Neuronal stem cell (in vitro differentiated cells): Measurements from ENCODE around the gene BSG.

Source experiments
- DNase-seq: peaks from one replicate; pipeline ENCODE4 v3.0.0-alpha.2; 2013; ENCODE audit warnings: low spot score
- H2AFZ ChIP-seq: one replicate; pipeline ENCODE4 v1.6.1; 2013; ENCODE audit warnings: mild to moderate bottlenecking, low read length, inconsistent platforms
- H2AK5ac ChIP-seq: 2 replicates; pipeline ENCODE4 v1.6.1; 2013; ENCODE audit warnings: low read depth, mild to moderate bottlenecking, inconsistent platforms, low read length, moderate library complexity, mixed read lengths
- H2BK120ac ChIP-seq: 2 replicates; pipeline ENCODE4 v1.6.1; 2013; ENCODE audit warnings: low read depth, mild to moderate bottlenecking, inconsistent platforms, low read length, moderate library complexity, mixed read lengths
- H2BK12ac ChIP-seq: one replicate; pipeline ENCODE4 v1.6.1; 2013; ENCODE audit warnings: low read length, inconsistent platforms
- H2BK15ac ChIP-seq: 2 replicates; pipeline ENCODE4 v1.6.1; 2013; ENCODE audit warnings: mild to moderate bottlenecking, low read length, inconsistent platforms, mixed read lengths
- H2BK5ac ChIP-seq: one replicate; pipeline ENCODE4 v1.6.1; 2013; ENCODE audit warnings: inconsistent platforms, mild to moderate bottlenecking, low read length, moderate library complexity
- H3K14ac ChIP-seq: one replicate; pipeline ENCODE4 v1.6.1; 2013; ENCODE audit warnings: low read length, inconsistent platforms
- H3K18ac ChIP-seq: 2 replicates; pipeline ENCODE4 v1.6.1; 2013; ENCODE audit warnings: low read length, inconsistent platforms
- H3K23ac ChIP-seq: 2 replicates; pipeline ENCODE4 v1.6.1; 2013; ENCODE audit warnings: low read depth, mild to moderate bottlenecking, mixed read lengths, low read length, inconsistent platforms; ENCODE audit not compliant: poor library complexity
- H3K27ac ChIP-seq: replicated peaks from 3 replicates; pipeline ENCODE4 v1.5.1; 2013; ENCODE audit warnings: low read length, inconsistent platforms
- H3K27me3 ChIP-seq, 3 experiments: 2 replicates each; pipeline ENCODE4 v1.6.1; 2013; ENCODE audit warnings: low read length in 3 of 3, mild to moderate bottlenecking in 2 of 3, inconsistent platforms in 1 of 3, low read depth in 1 of 3, mixed read lengths in 1 of 3, moderate library complexity in 1 of 3; ENCODE audit not compliant: control insufficient read depth in 3 of 3, insufficient read depth in 3 of 3
- H3K36me3 ChIP-seq, 2 donors: replicated peaks in 1 of 2; 2 replicates each; pipeline ENCODE4 v1.6.1; 2013; ENCODE audit warnings: low read length in 2 of 2; ENCODE audit not compliant: control insufficient read depth in 2 of 2, insufficient read depth in 2 of 2
- H3K4ac ChIP-seq: 2 replicates; pipeline ENCODE4 v1.6.1; 2013; ENCODE audit warnings: inconsistent platforms, mild to moderate bottlenecking, low read length, moderate library complexity
- H3K4me1 ChIP-seq, 2 donors: 1 replicate in 1 of 2; 2 replicates in 1 of 2; pipeline ENCODE4 v1.6.1; 2013; ENCODE audit warnings: low read length in 2 of 2, low read depth in 1 of 2; ENCODE audit not compliant: control insufficient read depth in 2 of 2, insufficient read depth in 1 of 2
- H3K4me2 ChIP-seq: one replicate; pipeline ENCODE4 v1.6.1; 2013; ENCODE audit warnings: mild to moderate bottlenecking, low read length, inconsistent platforms; ENCODE audit not compliant: insufficient read depth, poor library complexity, severe bottlenecking
- H3K4me3 ChIP-seq, 2 donors: 2 replicates each; pipeline ENCODE4 v1.5.1; 2013; ENCODE audit warnings: low read length in 2 of 2, mild to moderate bottlenecking in 2 of 2, inconsistent platforms in 1 of 2, moderate library complexity in 1 of 2
- H3K79me1 ChIP-seq: one replicate; pipeline ENCODE4 v1.6.1; 2013; ENCODE audit warnings: low read depth, mild to moderate bottlenecking, inconsistent platforms, low read length, moderate library complexity
- H3K9ac ChIP-seq: one replicate; pipeline ENCODE4 v1.6.1; 2013; ENCODE audit warnings: mild to moderate bottlenecking, low read depth, low read length, inconsistent platforms; ENCODE audit not compliant: poor library complexity
- H3K9me3 ChIP-seq, 2 donors: replicated peaks in 1 of 2; 2 replicates each; pipeline versions ENCODE3 to v1.6.1; 2013; ENCODE audit warnings: low read length in 2 of 2, mild to moderate bottlenecking in 2 of 2, inconsistent platforms in 1 of 2, low read depth in 1 of 2, mixed read lengths in 1 of 2, moderate library complexity in 1 of 2; ENCODE audit not compliant: control insufficient read depth in 2 of 2, insufficient read depth in 1 of 2
- H4K8ac ChIP-seq: one replicate; pipeline ENCODE4 v1.6.1; 2013; ENCODE audit warnings: low read depth, mild to moderate bottlenecking, inconsistent platforms, low read length, moderate library complexity
- H4K91ac ChIP-seq: one replicate; pipeline ENCODE4 v1.6.1; 2013; ENCODE audit warnings: low read length, low read depth, mild to moderate bottlenecking, inconsistent platforms; ENCODE audit not compliant: poor library complexity
- WGBS, 2 donors: extraction: QIAGEN DNeasy Blood & Tissue Kit; methylation state at CpG; one replicate each; pipeline ENCODE4 v1.1.7; 2013; ENCODE audit warnings: missing lambda C conversion rate in 2 of 2, mixed read lengths in 1 of 2; ENCODE audit not compliant: insufficient read length in 2 of 2, insufficient replicate concordance in 1 of 2; ENCODE audit errors: extremely low coverage in 2 of 2; 5-methylcytosine and 5-hydroxymethylcytosine counted together

BSG gene

GRCh38 chr19:588741-589692 lies 16.6 kb downstream of the BSG start:
- Histone ChIP-seq H3K9ac (peak overlapping the region; percentile 81), H3K36me3 (no peaks in the 10 kb centered on the region), H2AK5ac (peak overlapping the region; percentile 81), H2BK15ac (peak overlapping the region; percentile 37), H3K9me3 (peaks cover 0 to 1% of the 10 kb centered on the region in 2 donors), H3K4me1 (peaks cover 5 to 7% of the 10 kb centered on the region in 2 donors), H3K14ac (peak overlapping the region; percentile 31), H3K27me3 (peaks cover 26 to 52% (median 49%) of the 10 kb centered on the region in 3 experiments), H3K4me3 (peak overlapping the region in 1 of 2 donors; percentile 9), H2BK5ac (peak overlapping the region; percentile 13), H3K18ac (peak overlapping the region; percentile 78), H2BK12ac (peak overlapping the region; percentile 58), H4K91ac (no peak overlapping the region), H3K79me1 (peaks cover 9% of the 10 kb centered on the region), H3K23ac (peak overlapping the region; percentile 93), H2AFZ (peak overlapping the region; percentile 53), H3K4ac (peak overlapping the region; percentile 53), H2BK120ac (no peak overlapping the region), H3K4me2 (peak overlapping the region; percentile 45), H4K8ac (no peak overlapping the region), H3K27ac (no peak overlapping the region)
- no CpG with 5 or more reads among the region's 54 CpGs for WGBS, 2 donors
- no peak for DNase-seq

DNA sequence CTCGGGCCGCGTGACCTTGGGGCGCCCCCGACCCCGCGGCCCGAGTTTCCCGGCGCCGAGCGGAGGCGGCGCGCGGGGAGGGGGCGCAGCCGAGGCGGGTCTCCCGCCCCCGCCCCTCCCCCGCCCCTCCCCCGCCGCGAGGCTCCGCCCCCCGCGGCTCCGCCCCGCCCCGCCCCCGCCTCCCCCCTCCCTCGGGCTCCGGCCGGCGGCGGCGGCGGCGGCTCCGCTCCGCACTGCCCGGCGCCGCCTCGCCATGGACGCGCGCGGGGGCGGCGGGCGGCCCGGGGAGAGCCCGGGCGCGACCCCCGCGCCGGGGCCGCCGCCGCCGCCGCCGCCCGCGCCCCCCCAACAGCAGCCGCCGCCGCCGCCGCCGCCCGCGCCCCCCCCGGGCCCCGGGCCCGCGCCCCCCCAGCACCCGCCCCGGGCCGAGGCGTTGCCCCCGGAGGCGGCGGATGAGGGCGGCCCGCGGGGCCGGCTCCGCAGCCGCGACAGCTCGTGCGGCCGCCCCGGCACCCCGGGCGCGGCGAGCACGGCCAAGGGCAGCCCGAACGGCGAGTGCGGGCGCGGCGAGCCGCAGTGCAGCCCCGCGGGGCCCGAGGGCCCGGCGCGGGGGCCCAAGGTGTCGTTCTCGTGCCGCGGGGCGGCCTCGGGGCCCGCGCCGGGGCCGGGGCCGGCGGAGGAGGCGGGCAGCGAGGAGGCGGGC lies 17.4 kb downstream of the BSG start, which contains the start of gene HCN2:
Gene HCN2, plus strand, starts transcription at position 189 of the 703 bp plus-strand sequence. Its CDS starts 65 bp downstream, at position 254.
- H3K27me3 ChIP-seq = peaks cover 26 to 60% (median 49%) of the 10 kb centered on the region in 3 experiments
- H3K4me3 ChIP-seq = peak within 1 kb of the TSS in 1 of 2 donors; percentile 34

GRCh38 chr19:590396-590745 lies 18.0 kb downstream of the BSG start:
- Histone ChIP-seq H4K8ac (no peak overlapping the region), H3K4me1 (peaks cover 5% of the 10 kb centered on the region in 2 donors), H4K91ac (no peak overlapping the region), H2BK120ac (no peak overlapping the region), H3K79me1 (peaks cover 6% of the 10 kb centered on the region), H3K4ac (no peak overlapping the region), H2AK5ac (no peak overlapping the region), H3K27ac (no peak overlapping the region), H3K9ac (no peak overlapping the region), H3K9me3 (peaks cover 0 to 1% of the 10 kb centered on the region in 2 donors), H2BK5ac (no peak overlapping the region), H3K14ac (no peak overlapping the region), H2BK12ac (no peak overlapping the region), H3K4me3 (peak overlapping the region in 1 of 2 donors; percentile 34), H3K27me3 (peaks cover 26 to 66% (median 49%) of the 10 kb centered on the region in 3 experiments), H3K36me3 (no peaks in the 10 kb centered on the region), H2BK15ac (no peak overlapping the region), H3K23ac (no peak overlapping the region), H2AFZ (peak overlapping the region; percentile 40), H3K4me2 (peak overlapping the region; percentile 54), H3K18ac (no peak overlapping the region)
- DNase-seq = no peak
- no CpG with 5 or more reads among the region's 50 CpGs for WGBS, 2 donors

More for the DNA sequence above, 17.4 kb downstream of the BSG start, which contains the start of gene HCN2:
- Histone ChIP-seq H3K9ac (peak within 1 kb of the TSS; percentile 44), H3K4me1 (peaks cover 5% of the 10 kb centered on the region in 2 donors), H3K4me2 (peak within 1 kb of the TSS; percentile 54), H2BK5ac (peak within 1 kb of the TSS; percentile 13), H3K14ac (no peak within 1 kb of the TSS), H4K8ac (no peak within 1 kb of the TSS), H2AK5ac (peak within 1 kb of the TSS; percentile 81), H2BK12ac (no peak within 1 kb of the TSS), H3K9me3 (peaks cover 0 to 1% of the 10 kb centered on the region in 2 donors), H3K27ac (no peak within 1 kb of the TSS), H2AFZ (peak within 1 kb of the TSS; percentile 53), H3K36me3 (no peaks in the 10 kb centered on the region), H3K18ac (peak within 1 kb of the TSS; percentile 71), H3K4ac (no peak within 1 kb of the TSS), H3K79me1 (peaks cover 7% of the 10 kb centered on the region), H2BK120ac (no peak within 1 kb of the TSS), H3K23ac (peak within 1 kb of the TSS; percentile 93), H4K91ac (no peak within 1 kb of the TSS), H2BK15ac (peak within 1 kb of the TSS; percentile 37)
- no CpG with 5 or more reads among the region's 132 CpGs for WGBS, 2 donors
- DNase-seq = no peak
